ENCODE results near the gene CXXC5.

DNA sequence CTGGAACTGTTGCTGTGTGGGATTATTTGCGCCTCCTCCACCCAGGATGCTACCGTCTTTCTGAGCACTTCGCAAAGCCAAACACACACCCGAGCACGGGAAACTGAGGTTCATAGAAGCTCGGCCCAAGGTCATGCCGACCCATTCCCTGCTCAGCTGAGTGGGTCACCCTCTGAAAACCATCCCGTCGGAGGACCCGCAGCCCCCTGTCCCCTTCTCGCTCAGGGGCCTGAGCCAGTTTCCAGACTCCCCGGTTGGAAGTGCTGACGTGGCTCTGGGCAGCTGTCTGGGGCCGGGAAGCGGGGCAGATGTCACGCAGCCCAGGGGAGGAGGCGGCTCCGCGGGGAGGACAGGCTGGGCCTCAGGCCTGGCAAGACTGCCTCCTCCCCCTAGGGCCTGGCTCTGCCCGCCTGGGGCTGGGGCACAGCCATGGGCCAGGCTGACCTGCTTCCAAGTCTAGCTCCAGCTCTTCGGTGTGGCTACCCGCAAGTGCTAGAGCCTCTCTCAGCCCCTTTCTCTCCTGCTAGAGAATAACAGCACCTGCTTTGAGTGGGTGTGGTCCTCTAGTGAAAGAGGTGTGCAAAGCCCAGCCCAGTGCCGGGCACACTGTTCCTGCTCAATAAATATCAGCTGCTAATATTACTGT, 9.9 kb upstream of the CXXC5 start:
- TF ChIP-seq, protein P1, sequence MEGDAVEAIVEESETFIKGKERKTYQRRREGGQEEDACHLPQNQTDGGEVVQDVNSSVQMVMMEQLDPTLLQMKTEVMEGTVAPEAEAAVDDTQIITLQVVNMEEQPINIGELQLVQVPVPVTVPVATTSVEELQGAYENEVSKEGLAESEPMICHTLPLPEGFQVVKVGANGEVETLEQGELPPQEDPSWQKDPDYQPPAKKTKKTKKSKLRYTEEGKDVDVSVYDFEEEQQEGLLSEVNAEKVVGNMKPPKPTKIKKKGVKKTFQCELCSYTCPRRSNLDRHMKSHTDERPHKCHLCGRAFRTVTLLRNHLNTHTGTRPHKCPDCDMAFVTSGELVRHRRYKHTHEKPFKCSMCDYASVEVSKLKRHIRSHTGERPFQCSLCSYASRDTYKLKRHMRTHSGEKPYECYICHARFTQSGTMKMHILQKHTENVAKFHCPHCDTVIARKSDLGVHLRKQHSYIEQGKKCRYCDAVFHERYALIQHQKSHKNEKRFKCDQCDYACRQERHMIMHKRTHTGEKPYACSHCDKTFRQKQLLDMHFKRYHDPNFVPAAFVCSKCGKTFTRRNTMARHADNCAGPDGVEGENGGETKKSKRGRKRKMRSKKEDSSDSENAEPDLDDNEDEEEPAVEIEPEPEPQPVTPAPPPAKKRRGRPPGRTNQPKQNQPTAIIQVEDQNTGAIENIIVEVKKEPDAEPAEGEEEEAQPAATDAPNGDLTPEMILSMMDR (IDR thresholded peaks at IDR 0.05) = no peak
- no peak for TF ChIP-seq POLR2A (IDR thresholded peaks at IDR 0.05)
